COLO668 (cell line): ENCODE data around the gene PITHD1.
"Not testable (repeated sequence)": the region's sequence is repeated elsewhere in the genome, so short reads cannot be mapped to it uniquely, and the experiment has no call there.

Experiments used
- DNase-seq: peaks from one replicate; lab custom pipeline; 2025; ENCODE audit not compliant: unreplicated experiment; lab: John Stamatoyannopoulos, UW

Gene PITHD1

GRCh38 chr1:23797478-23798448 lies 19.5 kb downstream of the PITHD1 start:
- DNase-seq, result no peak

- DNase-seq, result no peak
Measured at GRCh38 chr1:23798662-23799142, 20.5 kb downstream of the PITHD1 start.

GRCh38 chr1:23799255-23799569 lies 21.0 kb downstream of the PITHD1 start:
- DNase-seq, result no peak

GRCh38 chr1:23799570-23800399 lies 21.6 kb downstream of the PITHD1 start:
- peak; percentile 92 for DNase-seq

GRCh38 chr1:23800400-23801337 lies 22.5 kb downstream of the PITHD1 start, which contains the start of gene GALE:
GALE (minus strand) TSS chr1:23800754; CDS start chr1:23799007, 1,747 bp downstream.
- DNase-seq, result peak; percentile 100

GRCh38 chr1:23801338-23801748 lies 23.1 kb downstream of the PITHD1 start:
- peak; percentile 70 for DNase-seq

GRCh38 chr1:23801876-23802275 lies 23.7 kb downstream of the PITHD1 start:
- no peak for DNase-seq

GRCh38 chr1:23802809-23803342 lies 24.7 kb downstream of the PITHD1 start:
- not testable (repeated sequence) for DNase-seq

- DNase-seq, result no peak
Measured at GRCh38 chr1:23803674-23804073, 25.5 kb downstream of the PITHD1 start.

GRCh38 chr1:23804183-23804835 lies 26.1 kb downstream of the PITHD1 start:
- no peak for DNase-seq

- DNase-seq, result no peak
Measured at GRCh38 chr1:23805025-23805424, 26.8 kb downstream of the PITHD1 start.

- DNase-seq, result no peak
Measured at GRCh38 chr1:23806280-23806679, 28.1 kb downstream of the PITHD1 start.

- DNase-seq, result no peak
Measured at GRCh38 chr1:23807453-23807852, 29.2 kb downstream of the PITHD1 start.

GRCh38 chr1:23809751-23810171 lies 31.5 kb downstream of the PITHD1 start:
- peak; percentile 90 for DNase-seq

GRCh38 chr1:23810818-23811540 lies 32.8 kb downstream of the PITHD1 start:
- DNase-seq, result peak; percentile 60

GRCh38 chr1:23814016-23814415 lies 35.8 kb downstream of the PITHD1 start:
- DNase-seq, result no peak

GRCh38 chr1:23816361-23816760 lies 38.1 kb downstream of the PITHD1 start:
- DNase-seq, result no peak

GRCh38 chr1:23816906-23817305 lies 38.7 kb downstream of the PITHD1 start:
- DNase-seq, result no peak

GRCh38 chr1:23817633-23818032 lies 39.4 kb downstream of the PITHD1 start:
- DNase-seq, result no peak
